Endodermal cell (in vitro differentiated cells): ENCODE measurements around the gene TRMT44. TPM values are rescaled to one million over a fixed set of nuclear protein-coding genes. Genes with fewer than 3 reads are reported as not detected.

Source experiments
- DNase-seq: peaks from one replicate; pipeline ENCODE4 v3.0.0-alpha.2; 2017
- H3K27ac ChIP-seq: 2 replicates; pipeline ENCODE4 v1.5.1; 2013; ENCODE audit warnings: mild to moderate bottlenecking, low read depth, low read length, moderate library complexity
- H3K27me3 ChIP-seq: 2 replicates; pipeline ENCODE4 v1.6.1; 2013; ENCODE audit warnings: mild to moderate bottlenecking, low read length, moderate library complexity; ENCODE audit not compliant: insufficient read depth, control insufficient read depth, poor library complexity, severe bottlenecking
- H3K36me3 ChIP-seq: 2 replicates; pipeline ENCODE4 v1.7.0; 2013; ENCODE audit warnings: mild to moderate bottlenecking, low read length, moderate library complexity; ENCODE audit not compliant: control insufficient read depth, insufficient read depth
- H3K4me1 ChIP-seq: one replicate; pipeline ENCODE4 v1.7.0; 2013; ENCODE audit warnings: low read length; ENCODE audit not compliant: control insufficient read depth, insufficient read depth
- H3K4me3 ChIP-seq: 2 replicates; pipeline ENCODE4 v1.5.1; 2013; ENCODE audit warnings: mild to moderate bottlenecking, low read length, moderate library complexity
- H3K9ac ChIP-seq: 2 replicates; pipeline ENCODE4 v1.6.1; 2013; ENCODE audit warnings: mild to moderate bottlenecking, low read length, moderate library complexity; ENCODE audit not compliant: poor library complexity, severe bottlenecking; ENCODE audit errors: extremely low read depth
- H3K9me3 ChIP-seq: 2 replicates; pipeline ENCODE4 v1.6.1; 2013; ENCODE audit warnings: mild to moderate bottlenecking, low read length, moderate library complexity; ENCODE audit not compliant: control insufficient read depth
- H3K27ac Mint-ChIP-seq: 2 replicates; pipeline ENCODE4 v1.8.0; 2020; ENCODE audit warnings: mixed read lengths
- H3K27me3 Mint-ChIP-seq: 2 replicates; pipeline ENCODE4 v1.8.0; 2021; ENCODE audit warnings: mild to moderate bottlenecking, mixed read lengths; ENCODE audit not compliant: insufficient read depth
- H3K36me3 Mint-ChIP-seq: 2 replicates; pipeline ENCODE4 v1.8.0; 2020; ENCODE audit warnings: low read depth, mixed read lengths
- H3K4me1 Mint-ChIP-seq: 2 replicates; pipeline ENCODE4 v1.8.0; 2020; ENCODE audit warnings: mixed read lengths
- H3K4me3 Mint-ChIP-seq: 2 replicates; pipeline ENCODE4 v1.8.0; 2020; ENCODE audit warnings: mild to moderate bottlenecking, moderate library complexity, mixed read lengths
- H3K9me3 Mint-ChIP-seq: 2 replicates; pipeline ENCODE4 v1.8.0; 2020; ENCODE audit warnings: mild to moderate bottlenecking, mixed read lengths
- WGBS, 2 experiments: methylation state at CpG; one replicate each; pipeline versions ENCODE4 v1.1.5 to v1.1.7; 2013; ENCODE audit warnings: missing lambda C conversion rate in 2 of 2, mixed read lengths in 1 of 2; ENCODE audit not compliant: insufficient coverage in 1 of 2, insufficient read length in 1 of 2; 5-methylcytosine and 5-hydroxymethylcytosine counted together
- total RNA-seq, 2 donors: library from RNA; stranded (reverse); fragmentation: NEBNext Ultra II Directional in 1 of 2; extraction: Animal tissue kit (Norgen Biotek cat#: 25700) in 1 of 2; gene quantifications; 2 replicates in 1 of 2; 3 replicates in 1 of 2; pipeline ENCODE4 v1.2.1, GENCODE V29; 2021
- TF ChIP-seq, protein P1 (sequence below): fragments of 200-600 bp; sonication (generic); conservative IDR thresholded peaks from 2 replicates; pipeline ENCODE4 v1.5.0; 2021; ENCODE audit warnings: antibody characterized with exemption, mild to moderate bottlenecking

Gene TRMT44
- total RNA-seq, 2 donors from 2014 or later: 45.9 to 114 TPM

DNA sequence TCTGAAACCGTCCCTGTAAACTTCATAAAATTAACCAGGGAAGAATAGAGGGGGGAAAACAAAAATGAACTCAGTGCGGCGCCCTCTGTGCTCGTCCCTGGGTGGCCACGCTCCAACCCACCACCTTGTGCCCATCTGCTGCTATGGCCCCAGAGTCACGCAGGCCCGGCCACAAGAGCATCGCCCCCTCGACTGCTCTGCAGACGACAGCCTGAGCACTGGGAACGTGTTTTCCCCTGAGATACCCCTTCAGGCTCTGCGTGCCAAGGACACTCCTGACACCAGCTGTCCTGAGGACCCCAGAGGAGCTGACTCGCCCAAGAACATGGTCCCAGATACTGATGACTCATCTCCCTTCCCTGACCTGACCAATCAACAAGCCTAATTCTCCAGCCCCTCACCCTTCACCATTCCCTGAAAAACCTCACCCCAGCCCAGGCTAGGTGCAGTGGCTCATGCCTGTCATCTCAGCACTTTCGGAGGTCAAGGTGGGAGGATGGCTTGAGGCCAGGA is 75.5 kb downstream of the TRMT44 start:
- H3K4me3 Mint-ChIP-seq: no peak overlapping the region
- no peaks in the 10 kb centered on the region for H3K4me1 ChIP-seq
- H3K27ac ChIP-seq: no peak overlapping the region
- WGBS, 2 experiments: 93% methylated on average over 11 to 14 of the region's 14 CpGs
- H3K36me3 Mint-ChIP-seq: peaks cover 7% of the 10 kb centered on the region
- H3K9me3 ChIP-seq: peaks cover 19% of the 10 kb centered on the region
- no peak for DNase-seq
- no peaks in the 10 kb centered on the region for H3K4me1 Mint-ChIP-seq
- TF ChIP-seq, protein P1, sequence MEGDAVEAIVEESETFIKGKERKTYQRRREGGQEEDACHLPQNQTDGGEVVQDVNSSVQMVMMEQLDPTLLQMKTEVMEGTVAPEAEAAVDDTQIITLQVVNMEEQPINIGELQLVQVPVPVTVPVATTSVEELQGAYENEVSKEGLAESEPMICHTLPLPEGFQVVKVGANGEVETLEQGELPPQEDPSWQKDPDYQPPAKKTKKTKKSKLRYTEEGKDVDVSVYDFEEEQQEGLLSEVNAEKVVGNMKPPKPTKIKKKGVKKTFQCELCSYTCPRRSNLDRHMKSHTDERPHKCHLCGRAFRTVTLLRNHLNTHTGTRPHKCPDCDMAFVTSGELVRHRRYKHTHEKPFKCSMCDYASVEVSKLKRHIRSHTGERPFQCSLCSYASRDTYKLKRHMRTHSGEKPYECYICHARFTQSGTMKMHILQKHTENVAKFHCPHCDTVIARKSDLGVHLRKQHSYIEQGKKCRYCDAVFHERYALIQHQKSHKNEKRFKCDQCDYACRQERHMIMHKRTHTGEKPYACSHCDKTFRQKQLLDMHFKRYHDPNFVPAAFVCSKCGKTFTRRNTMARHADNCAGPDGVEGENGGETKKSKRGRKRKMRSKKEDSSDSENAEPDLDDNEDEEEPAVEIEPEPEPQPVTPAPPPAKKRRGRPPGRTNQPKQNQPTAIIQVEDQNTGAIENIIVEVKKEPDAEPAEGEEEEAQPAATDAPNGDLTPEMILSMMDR: no peak
- H3K27ac Mint-ChIP-seq: no peak overlapping the region
- no peaks in the 10 kb centered on the region for H3K27me3 Mint-ChIP-seq
- H3K36me3 ChIP-seq: no peaks in the 10 kb centered on the region
- peaks cover 23% of the 10 kb centered on the region for H3K9me3 Mint-ChIP-seq
- no peak overlapping the region for H3K9ac ChIP-seq
- H3K4me3 ChIP-seq: no peak overlapping the region
- H3K27me3 ChIP-seq: no peaks in the 10 kb centered on the region

DNA sequence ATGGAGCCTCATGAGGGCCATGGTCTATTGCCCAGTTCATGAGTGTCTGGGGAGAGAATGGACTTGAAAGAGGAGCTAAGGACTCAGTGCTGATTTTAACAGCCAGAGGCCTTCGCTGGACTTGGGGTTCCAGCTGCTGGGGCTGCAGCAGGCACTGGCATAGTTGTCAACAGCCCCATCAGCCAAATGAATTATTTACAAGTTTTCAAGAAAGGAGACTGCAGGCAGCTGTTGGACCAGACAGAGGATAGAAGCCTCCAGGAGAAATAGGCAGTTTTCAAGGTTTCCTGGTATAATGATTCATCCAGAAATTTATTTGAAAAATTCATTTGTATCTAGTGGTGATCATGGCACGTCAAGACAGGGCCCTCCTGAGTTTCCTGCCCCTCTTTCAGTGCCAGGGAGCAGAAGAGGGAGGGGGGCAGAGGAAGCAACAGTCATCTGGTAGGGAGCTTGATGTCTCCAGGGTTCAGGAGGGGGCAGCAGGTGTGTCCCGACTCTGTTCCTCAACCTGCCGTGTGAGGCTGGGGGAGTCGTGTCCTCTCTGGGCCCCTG is 76.5 kb downstream of the TRMT44 start:
- WGBS, 2 experiments: 87% methylated on average over 3 to 5 of the region's 5 CpGs
- H3K4me1 ChIP-seq: no peaks in the 10 kb centered on the region

DNA sequence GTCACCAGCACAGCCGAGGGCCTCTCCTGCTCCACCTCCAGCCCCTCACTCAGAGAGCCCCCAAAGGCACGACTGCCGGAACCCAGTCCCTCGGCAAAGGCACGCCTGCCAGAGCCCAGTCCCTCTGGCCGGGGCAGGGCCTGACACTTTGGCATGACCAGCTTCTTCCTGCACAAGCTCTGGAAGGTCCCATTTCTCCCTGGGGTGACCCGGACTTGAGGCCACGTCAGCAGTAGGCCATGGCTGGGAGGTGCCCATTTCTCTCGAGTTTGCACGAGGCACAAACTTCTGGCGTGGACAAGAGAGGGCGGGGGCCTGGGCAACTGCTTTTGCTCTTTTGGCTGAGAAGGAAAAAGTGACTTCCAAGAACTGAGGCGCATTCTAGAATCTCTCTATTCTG is 77.4 kb downstream of the TRMT44 start:
- DNase-seq: no peak
- TF ChIP-seq, protein P1: no peak
- Histone ChIP-seq H3K36me3 (no peaks in the 10 kb centered on the region), H3K27ac (no peak overlapping the region), H3K27me3 (no peaks in the 10 kb centered on the region), H3K9ac (no peak overlapping the region), H3K4me3 (no peak overlapping the region), H3K9me3 (peaks cover 16% of the 10 kb centered on the region), H3K4me1 (no peaks in the 10 kb centered on the region)
- 93 to 94% methylated on average over 5 to 13 of the region's 13 CpGs for WGBS, 2 experiments
- H3K4me1 Mint-ChIP-seq: no peaks in the 10 kb centered on the region
- no peak overlapping the region for H3K27ac Mint-ChIP-seq
- H3K36me3 Mint-ChIP-seq: peaks cover 4% of the 10 kb centered on the region
- H3K9me3 Mint-ChIP-seq: peaks cover 18% of the 10 kb centered on the region
- no peaks in the 10 kb centered on the region for H3K27me3 Mint-ChIP-seq
- H3K4me3 Mint-ChIP-seq: no peak overlapping the region

More for the DNA sequence above, 76.5 kb downstream of the TRMT44 start:
- Mint-ChIP-seq H3K4me1 (no peaks in the 10 kb centered on the region), H3K9me3 (peaks cover 23% of the 10 kb centered on the region), H3K36me3 (peaks cover 7% of the 10 kb centered on the region), H3K27ac (no peak overlapping the region), H3K27me3 (no peaks in the 10 kb centered on the region), H3K4me3 (no peak overlapping the region)
- Histone ChIP-seq H3K27ac (no peak overlapping the region), H3K9ac (no peak overlapping the region), H3K36me3 (no peaks in the 10 kb centered on the region), H3K9me3 (peaks cover 21% of the 10 kb centered on the region), H3K4me3 (no peak overlapping the region), H3K27me3 (no peaks in the 10 kb centered on the region)
- TF ChIP-seq, protein P1: no peak
- DNase-seq: no peak
